Measurements from ENCODE around the gene ITGAD. TPM values are rescaled to one million over a fixed set of nuclear protein-coding genes. Genes with fewer than 3 reads are reported as not detected.

The ITGAD gene
- total RNA-seq, 1 donor from 2014 or later = not detected

DNA sequence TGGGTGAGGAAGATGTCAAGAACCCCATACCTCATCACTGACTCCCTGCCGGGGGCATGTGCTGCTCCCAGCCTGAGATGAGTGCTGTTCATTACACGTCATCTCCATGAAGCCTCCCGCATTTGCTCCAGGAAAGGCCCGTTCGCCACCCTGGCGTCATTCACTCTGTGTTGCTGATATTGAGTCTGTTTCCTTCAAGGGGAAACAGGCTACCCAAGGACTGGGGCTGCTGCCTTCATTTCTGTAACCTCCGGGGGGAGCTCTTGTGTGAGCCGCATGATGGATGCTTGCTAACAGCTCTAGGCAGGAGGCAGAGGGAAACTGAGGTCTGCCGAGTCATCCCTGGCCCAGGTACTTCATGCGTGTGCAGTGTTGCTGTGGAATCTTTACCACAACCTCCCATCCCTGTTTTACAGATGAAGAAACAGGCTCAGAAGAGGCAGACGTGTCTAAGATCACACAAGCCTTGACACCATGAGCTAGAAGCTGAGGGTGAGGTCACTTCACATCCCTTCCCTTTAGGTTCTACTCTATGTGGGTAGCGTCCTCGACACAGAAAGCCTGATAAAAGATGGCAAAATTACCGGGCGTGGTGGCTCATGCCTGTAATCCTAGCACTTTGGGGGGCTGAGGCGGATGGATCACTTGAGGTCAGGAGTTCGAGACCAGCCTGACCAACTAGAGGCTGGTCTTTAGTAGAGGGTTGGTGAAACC, 62.6 kb downstream of the ITGAD start:
- H3K4me3 ChIP-seq = no peak overlapping the region
- TF ChIP-seq, protein P1, sequence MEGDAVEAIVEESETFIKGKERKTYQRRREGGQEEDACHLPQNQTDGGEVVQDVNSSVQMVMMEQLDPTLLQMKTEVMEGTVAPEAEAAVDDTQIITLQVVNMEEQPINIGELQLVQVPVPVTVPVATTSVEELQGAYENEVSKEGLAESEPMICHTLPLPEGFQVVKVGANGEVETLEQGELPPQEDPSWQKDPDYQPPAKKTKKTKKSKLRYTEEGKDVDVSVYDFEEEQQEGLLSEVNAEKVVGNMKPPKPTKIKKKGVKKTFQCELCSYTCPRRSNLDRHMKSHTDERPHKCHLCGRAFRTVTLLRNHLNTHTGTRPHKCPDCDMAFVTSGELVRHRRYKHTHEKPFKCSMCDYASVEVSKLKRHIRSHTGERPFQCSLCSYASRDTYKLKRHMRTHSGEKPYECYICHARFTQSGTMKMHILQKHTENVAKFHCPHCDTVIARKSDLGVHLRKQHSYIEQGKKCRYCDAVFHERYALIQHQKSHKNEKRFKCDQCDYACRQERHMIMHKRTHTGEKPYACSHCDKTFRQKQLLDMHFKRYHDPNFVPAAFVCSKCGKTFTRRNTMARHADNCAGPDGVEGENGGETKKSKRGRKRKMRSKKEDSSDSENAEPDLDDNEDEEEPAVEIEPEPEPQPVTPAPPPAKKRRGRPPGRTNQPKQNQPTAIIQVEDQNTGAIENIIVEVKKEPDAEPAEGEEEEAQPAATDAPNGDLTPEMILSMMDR (IDR thresholded peaks at IDR 0.05) = no peak
- TF ChIP-seq POLR2AphosphoS5 (IDR thresholded peaks at IDR 0.05; ENCODE audit: insufficient read depth in 1 of 2, low read depth in 1 of 2) (no peak), POLR2A (IDR thresholded peaks at IDR 0.05) (no peak)
- peak overlapping the region; percentile 84 for H3K27ac ChIP-seq

DNA sequence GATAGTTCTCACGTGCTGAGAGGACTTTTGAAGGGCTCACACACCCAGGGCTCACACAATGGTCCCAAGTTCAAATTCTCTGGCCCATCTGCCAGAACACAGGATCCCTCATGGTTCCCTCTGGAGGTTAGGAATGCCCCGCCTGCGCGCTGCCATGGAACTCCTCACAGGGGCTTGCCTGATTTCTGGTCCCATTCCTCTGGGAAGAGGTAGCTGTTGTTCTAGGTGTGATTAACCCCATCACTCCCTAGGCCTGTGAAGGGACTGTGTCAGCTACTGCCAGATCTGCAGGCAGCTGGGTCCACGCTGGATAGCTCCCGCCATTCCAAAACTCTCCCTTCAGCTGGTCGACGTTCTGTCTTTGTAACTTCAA, 63.8 kb downstream of the ITGAD start:
- TF ChIP-seq POLR2AphosphoS5 (IDR thresholded peaks at IDR 0.05; ENCODE audit: insufficient read depth in 1 of 2, low read depth in 1 of 2) = no peak
- TF ChIP-seq POLR2A (IDR thresholded peaks at IDR 0.05) = no peak
- TF ChIP-seq, protein P1 (IDR thresholded peaks at IDR 0.05) = no peak
- Histone ChIP-seq H3K36me3 (peaks cover 0 to 8% of the 10 kb centered on the region in 2 donors), H3K27ac (no peak overlapping the region), H3K4me1 (peaks cover 76% of the 10 kb centered on the region), H3K4me3 (no peak overlapping the region), H3K27me3 (no peaks in the 10 kb centered on the region), H3K9me3 (no peaks in the 10 kb centered on the region)
- intact Hi-C loops (cut with DNase I) = loop anchor here (10.0 kb wide), 1 partner anchor 418 kb away; the partner anchor contains the start of gene ZNF267
- DNase-seq (ENCODE audit: extremely low spot score in 2 of 2) = no peak

More for the DNA sequence above, 62.6 kb downstream of the ITGAD start:
- intact Hi-C loops (cut with DNase I) = loop anchor here (10.0 kb wide), 1 partner anchor 419 kb away; the partner anchor contains the start of gene ZNF267
- no peak for DNase-seq (ENCODE audit: extremely low spot score in 2 of 2)
- H3K9me3 ChIP-seq = no peaks in the 10 kb centered on the region
- H3K36me3 ChIP-seq = peaks cover 0 to 4% of the 10 kb centered on the region in 2 donors
- peaks cover 82% of the 10 kb centered on the region for H3K4me1 ChIP-seq
- no peaks in the 10 kb centered on the region for H3K27me3 ChIP-seq

DNA sequence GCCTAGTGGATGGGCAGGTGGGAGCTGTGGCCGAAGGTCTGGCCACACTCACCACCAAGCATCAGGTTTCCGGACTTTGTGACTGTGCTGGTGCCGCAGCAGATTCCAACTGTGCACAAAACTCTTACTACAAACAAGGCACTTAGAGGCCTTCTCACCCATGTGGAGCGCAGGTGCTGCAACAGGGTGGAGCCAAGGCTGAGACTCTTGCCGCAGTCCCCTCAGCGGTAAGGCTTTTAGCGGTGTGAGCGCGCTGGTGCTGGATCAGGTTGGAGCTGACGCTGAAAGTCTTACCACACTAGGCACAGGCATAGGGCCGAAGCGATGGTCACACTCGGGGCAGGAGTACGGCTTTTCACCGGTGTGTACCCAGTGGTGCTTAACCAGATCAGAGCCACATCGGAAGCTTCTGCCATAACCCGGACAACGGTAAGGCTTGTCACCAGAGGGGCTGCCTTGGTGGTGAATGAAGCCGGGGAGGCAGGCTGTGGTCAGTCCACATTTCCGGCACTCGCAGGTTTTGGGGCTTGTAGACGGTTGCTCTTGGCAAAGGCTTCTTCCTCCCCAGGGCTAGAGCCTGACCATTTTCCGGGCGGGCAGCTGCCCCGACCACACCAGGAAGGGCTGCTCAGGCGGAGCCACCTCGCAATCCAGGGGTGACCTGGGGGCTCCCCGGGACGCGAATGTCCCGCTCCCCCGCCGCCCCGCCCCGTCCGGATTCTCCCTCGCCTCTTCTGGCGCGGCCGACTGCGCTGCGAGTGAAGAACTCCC, 65.1 kb downstream of the ITGAD start:
- no peaks in the 10 kb centered on the region for H3K9me3 ChIP-seq
- TF ChIP-seq POLR2A (IDR thresholded peaks at IDR 0.05) (no peak), POLR2AphosphoS5 (IDR thresholded peaks at IDR 0.05; ENCODE audit: insufficient read depth in 1 of 2, low read depth in 1 of 2) (no peak)
- TF ChIP-seq, protein P1 (IDR thresholded peaks at IDR 0.05) = no peak
- peaks cover 63% of the 10 kb centered on the region for H3K4me1 ChIP-seq
- peak overlapping the region; percentile 94 for H3K27ac ChIP-seq
- intact Hi-C loops (cut with DNase I) = loop anchor here (10.0 kb wide), 1 partner anchor 417 kb away; the partner anchor contains the start of gene ZNF267
- peaks cover 0 to 21% of the 10 kb centered on the region in 2 donors for H3K36me3 ChIP-seq
- peak overlapping the region; percentile 68 to 87 for H3K4me3 ChIP-seq
- no peak for DNase-seq (ENCODE audit: extremely low spot score in 2 of 2)
- no peaks in the 10 kb centered on the region for H3K27me3 ChIP-seq

DNA sequence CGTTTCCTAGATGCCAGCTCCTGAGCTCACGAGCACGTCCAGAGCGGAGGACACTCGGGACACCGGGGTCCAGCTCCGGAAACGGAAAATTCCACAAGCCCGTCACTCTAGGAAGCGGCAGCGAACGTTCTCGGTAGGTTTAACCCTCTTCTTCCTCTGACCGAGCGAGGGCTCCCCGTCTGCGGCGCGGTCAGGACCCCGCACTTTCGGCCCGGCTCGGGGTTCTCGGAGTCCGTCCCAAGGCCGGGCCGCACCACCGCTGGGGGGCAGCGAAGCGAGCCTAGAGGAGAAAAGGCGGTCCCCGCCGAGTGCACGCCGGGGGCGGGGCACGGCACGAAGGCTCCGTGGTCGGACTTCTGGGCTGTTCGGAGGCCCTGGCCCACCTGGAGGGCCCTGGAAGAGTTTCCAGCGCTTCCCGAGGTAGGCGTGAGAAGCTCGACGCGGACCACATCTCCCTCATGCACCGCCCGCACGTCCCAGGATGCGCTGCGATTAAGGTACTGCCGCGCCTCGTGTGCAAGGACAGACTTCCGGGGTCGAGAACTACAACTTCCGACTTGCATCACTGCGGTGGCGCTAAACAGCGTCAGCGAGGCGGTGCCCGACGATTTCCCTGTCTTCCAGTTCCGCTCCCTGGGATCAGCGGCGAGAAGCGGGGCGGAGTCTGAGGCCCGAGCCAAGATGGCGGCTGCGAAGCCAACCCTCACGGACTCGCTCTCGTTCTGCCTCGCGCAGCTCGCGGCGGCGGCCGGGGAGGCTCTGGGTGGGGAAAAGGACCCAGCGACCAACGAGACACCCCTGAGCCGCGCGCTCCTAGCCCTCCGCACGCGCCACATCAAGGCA, 65.9 kb downstream of the ITGAD start, which contains the start of gene ARMC5:
TSS of gene ARMC5 (plus strand) at position 658 of the 843 bp plus-strand sequence. CDS start at position 682, 24 bp downstream.
- TF ChIP-seq, protein P1 (IDR thresholded peaks at IDR 0.05) = peak in 2 of 3 experiments; percentile 42 to 85
- TF ChIP-seq POLR2A (IDR thresholded peaks at IDR 0.05) (peak in 1 of 2 donors; percentile 57), POLR2AphosphoS5 (IDR thresholded peaks at IDR 0.05; ENCODE audit: insufficient read depth in 1 of 2, low read depth in 1 of 2) (peak; percentile 48 to 97)
- Histone ChIP-seq H3K4me3 (peak within 1 kb of the TSS; percentile 68 to 87), H3K27ac (peak within 1 kb of the TSS; percentile 94), H3K9me3 (no peaks in the 10 kb centered on the region), H3K4me1 (peaks cover 55% of the 10 kb centered on the region), H3K36me3 (peaks cover 0 to 29% of the 10 kb centered on the region in 2 donors), H3K27me3 (no peaks in the 10 kb centered on the region)
- intact Hi-C loops (cut with DNase I) = loop anchor here (10.0 kb wide), 1 partner anchor 416 kb away; the partner anchor contains the start of gene ZNF267
- peak in 1 of 2 donors; percentile 99 for DNase-seq (ENCODE audit: extremely low spot score in 2 of 2)
